Activated gamma-delta T cell treated with anti-CD3 and anti-CD28 coated beads, Interleukin-2, amount 50 U/mL, for 16 hours (primary cell): ENCODE data around the gene TLCD4.

Experiments used
- DNase-seq: peaks from one replicate; pipeline ENCODE4 v3.0.0-alpha.2; 2020; ENCODE audit warnings: low read depth

The TLCD4 gene

GRCh38 chr1:95095833-95096217, 21.3 kb upstream of the TLCD4 start:
- no peak for DNase-seq

- DNase-seq, result no peak
Observed at GRCh38 chr1:95096218-95096841, 20.8 kb upstream of the TLCD4 start.

GRCh38 chr1:95097426-95097825, 19.7 kb upstream of the TLCD4 start:
- no peak for DNase-seq

GRCh38 chr1:95098196-95098595, 19.0 kb upstream of the TLCD4 start:
- DNase-seq, result no peak

- DNase-seq, result no peak
Observed at GRCh38 chr1:95108792-95109191, 8.4 kb upstream of the TLCD4 start.

GRCh38 chr1:95111014-95111413, 6.1 kb upstream of the TLCD4 start:
- no peak for DNase-seq

- DNase-seq, result no peak
Observed at GRCh38 chr1:95113684-95114083, 3.5 kb upstream of the TLCD4 start.

GRCh38 chr1:95115708-95116137, 1.4 kb upstream of the TLCD4 start:
- no peak for DNase-seq

- peak; percentile 7 for DNase-seq
Observed at GRCh38 chr1:95116580-95117206, 462 bp upstream of the TLCD4 start.

- DNase-seq, result no peak
Observed at GRCh38 chr1:95118067-95118499, 928 bp downstream of the TLCD4 start.

GRCh38 chr1:95118710-95119109, 1.6 kb downstream of the TLCD4 start:
- no peak for DNase-seq

GRCh38 chr1:95119273-95119672, 2.1 kb downstream of the TLCD4 start:
- DNase-seq, result no peak

GRCh38 chr1:95122151-95122697, 5.1 kb downstream of the TLCD4 start:
- DNase-seq, result no peak

GRCh38 chr1:95124342-95124741, 7.2 kb downstream of the TLCD4 start:
- DNase-seq, result no peak

- no peak for DNase-seq
Observed at GRCh38 chr1:95126366-95126765, 9.2 kb downstream of the TLCD4 start.

- no peak for DNase-seq
Observed at GRCh38 chr1:95126846-95127245, 9.7 kb downstream of the TLCD4 start.

- no peak for DNase-seq
Observed at GRCh38 chr1:95127380-95127779, 10.2 kb downstream of the TLCD4 start.

GRCh38 chr1:95132762-95133161, 15.6 kb downstream of the TLCD4 start:
- no peak for DNase-seq

- no peak for DNase-seq
Observed at GRCh38 chr1:95133687-95134086, 16.5 kb downstream of the TLCD4 start.

GRCh38 chr1:95138223-95138622, 21.1 kb downstream of the TLCD4 start:
- DNase-seq, result no peak

GRCh38 chr1:95139039-95139438, 21.9 kb downstream of the TLCD4 start:
- DNase-seq, result no peak

GRCh38 chr1:95140791-95141190, 23.6 kb downstream of the TLCD4 start:
- DNase-seq, result no peak

- no peak for DNase-seq
Observed at GRCh38 chr1:95145493-95145892, 28.3 kb downstream of the TLCD4 start.

- DNase-seq, result no peak
Observed at GRCh38 chr1:95146637-95147036, 29.5 kb downstream of the TLCD4 start.
